Inferior parietal cortex (tissue), 1 donor: Measurements from ENCODE around the gene OR2T27.
"Not testable (repeated sequence)": the region's sequence is repeated elsewhere in the genome, so short reads cannot be mapped to it uniquely, and the experiment has no call there.

ENCODE experiments used
- DNase-seq: peaks from one replicate; pipeline ENCODE4 v3.0.0-alpha.2; 2016; ENCODE audit errors: extremely low spot score

The OR2T27 gene

DNA sequence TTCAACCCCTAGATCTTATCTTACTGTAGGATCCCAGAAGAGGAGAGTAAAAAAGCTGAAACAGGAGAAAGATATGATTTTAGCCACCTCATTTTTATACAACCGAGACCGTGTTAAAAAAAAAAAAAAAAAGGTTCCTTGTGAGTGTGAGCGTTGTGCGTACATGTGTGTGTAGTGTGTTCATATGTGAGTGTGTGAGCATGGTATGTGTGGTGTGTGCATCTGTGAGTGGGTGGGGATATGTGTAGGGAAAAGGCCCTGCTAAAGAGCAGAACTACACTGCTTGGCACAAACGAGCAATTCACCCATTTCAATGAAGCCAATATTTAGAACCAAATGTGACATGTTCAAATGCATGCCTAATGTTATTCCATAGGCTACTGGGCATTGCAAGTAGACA lies 13.7 kb downstream of the OR2T27 start:
- not testable (repeated sequence) for DNase-seq

GRCh38 chr1:248640906-248641305 lies 14.4 kb downstream of the OR2T27 start:
- not testable (repeated sequence) for DNase-seq

GRCh38 chr1:248639652-248640051 lies 15.7 kb downstream of the OR2T27 start:
- DNase-seq: not testable (repeated sequence)

DNA sequence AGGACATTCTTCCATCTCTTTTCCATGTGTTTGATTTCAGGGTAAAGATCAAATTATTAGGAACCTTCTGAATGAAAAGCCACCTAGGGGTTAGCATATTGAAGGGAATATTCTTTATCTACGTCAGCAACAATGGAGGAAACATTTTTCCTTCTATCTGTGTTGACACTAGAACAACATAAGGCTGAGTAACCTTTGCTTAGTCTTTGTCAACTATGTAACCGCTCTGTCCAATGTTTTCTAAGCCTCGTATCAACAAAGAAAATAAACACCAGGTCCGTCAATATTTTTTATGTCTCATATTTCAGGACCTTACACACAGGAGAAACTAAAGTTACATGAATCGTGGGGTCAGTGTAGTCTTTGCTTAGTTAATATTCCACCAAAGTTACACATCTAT lies 18.7 kb downstream of the OR2T27 start:
- not testable (repeated sequence) for DNase-seq

DNA sequence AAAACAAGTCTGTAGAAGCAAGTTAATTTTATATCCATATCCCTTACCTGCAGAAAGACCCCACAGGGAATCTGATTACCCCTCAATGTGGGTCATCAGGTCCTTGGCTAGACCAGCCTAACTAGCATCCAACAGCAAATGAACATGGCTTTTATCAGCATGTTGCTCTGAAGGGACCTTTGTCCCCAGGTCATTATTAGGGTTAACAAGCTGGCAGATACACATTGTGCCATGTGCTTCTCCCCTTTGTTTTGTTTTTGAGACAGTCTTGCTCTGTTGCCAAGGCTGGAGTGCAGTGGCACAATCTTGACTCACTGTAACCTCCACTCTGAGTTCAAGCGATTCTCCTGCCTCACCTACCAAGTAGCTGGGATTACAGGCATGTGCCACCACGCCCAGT lies 20.3 kb downstream of the OR2T27 start, which contains the start of gene OR2T11:
Gene OR2T11 (minus strand): TSS at position 101 of the 400 bp plus-strand sequence. CDS start 7,963 bp downstream, outside the sequence.
- not testable (repeated sequence) for DNase-seq

- no peak for DNase-seq
Measured at GRCh38 chr1:248631354-248632008, 23.8 kb downstream of the OR2T27 start.

DNA sequence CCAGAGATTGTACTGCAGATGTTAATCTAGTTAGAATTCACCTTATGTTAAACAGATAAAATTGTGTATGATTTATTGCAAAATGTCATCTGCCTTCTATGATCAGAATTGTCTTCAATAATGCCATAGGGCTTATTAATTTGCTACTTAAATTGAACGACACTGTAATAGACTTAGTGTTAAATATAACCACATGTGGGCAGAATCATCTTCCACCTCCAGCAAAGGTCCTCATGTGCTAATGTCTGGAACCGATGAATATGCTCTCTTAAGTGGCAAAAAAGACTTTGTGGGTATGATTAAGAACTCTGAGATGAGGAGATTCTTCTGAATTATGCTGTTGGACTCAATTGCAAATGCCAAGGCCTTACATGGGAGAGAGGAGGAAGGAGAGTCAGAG lies 24.8 kb downstream of the OR2T27 start:
- no peak for DNase-seq

DNA sequence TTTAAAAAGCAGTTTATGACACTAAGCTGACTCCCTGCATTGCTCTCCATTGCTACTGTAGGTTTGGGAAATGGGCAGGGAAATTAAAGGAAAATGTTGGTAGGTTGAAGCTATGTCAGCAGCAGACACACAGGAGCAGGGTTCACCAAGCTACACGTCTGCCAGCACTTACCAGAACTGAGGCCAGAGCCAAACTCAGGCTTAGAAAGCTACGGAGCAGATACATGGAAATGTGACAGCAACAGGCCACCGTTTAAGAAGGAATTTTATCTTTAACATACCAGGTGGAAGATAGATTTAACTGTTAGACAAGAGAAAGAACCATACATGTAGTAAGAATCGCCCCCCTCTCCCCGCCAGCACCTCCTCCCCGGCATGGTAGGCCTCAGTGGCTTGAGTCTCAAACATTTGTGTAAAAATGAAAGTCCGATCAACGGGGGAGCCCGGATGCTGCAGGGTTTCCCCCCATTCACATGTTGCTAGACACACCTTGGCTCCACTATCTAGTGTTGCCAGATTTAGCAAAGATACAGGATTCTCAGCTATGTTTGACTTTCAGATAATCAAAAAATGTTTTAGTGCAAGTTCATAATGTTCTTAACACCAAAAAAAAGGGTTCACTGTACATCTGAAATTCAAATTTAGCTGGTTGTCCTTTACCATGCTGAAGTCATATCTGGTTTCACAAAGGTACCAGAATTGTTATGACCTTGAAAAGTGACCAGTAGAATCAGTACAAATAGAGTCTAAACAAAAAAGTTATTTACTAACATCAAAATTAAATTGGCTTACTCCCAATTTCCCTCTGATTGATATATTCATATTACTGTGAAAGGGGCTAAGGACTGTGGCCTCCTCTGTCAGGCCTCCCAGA lies 27.1 kb downstream of the OR2T27 start:
- DNase-seq: no peak

- DNase-seq: no peak
Measured at GRCh38 chr1:248625971-248626370, 29.4 kb downstream of the OR2T27 start.

DNA sequence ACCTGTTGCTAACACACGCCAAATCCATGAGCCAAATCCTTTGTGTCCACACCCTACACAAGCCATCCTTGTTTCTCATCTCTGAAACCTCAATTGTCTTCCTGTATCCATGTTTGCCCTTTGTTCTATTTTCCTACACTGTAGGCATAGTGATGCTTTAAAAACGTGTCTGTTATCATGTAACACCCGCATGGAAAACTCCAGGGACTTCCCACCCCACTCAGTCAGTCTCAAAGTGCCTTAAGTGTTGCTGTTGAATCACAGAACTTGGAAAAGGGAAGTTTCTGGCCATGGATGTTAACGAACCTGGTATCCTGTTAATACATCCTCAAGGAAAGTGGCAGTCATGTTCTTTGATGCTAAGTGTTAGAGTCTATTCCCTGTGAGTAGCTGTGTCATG lies 30.2 kb downstream of the OR2T27 start:
- DNase-seq: no peak

DNA sequence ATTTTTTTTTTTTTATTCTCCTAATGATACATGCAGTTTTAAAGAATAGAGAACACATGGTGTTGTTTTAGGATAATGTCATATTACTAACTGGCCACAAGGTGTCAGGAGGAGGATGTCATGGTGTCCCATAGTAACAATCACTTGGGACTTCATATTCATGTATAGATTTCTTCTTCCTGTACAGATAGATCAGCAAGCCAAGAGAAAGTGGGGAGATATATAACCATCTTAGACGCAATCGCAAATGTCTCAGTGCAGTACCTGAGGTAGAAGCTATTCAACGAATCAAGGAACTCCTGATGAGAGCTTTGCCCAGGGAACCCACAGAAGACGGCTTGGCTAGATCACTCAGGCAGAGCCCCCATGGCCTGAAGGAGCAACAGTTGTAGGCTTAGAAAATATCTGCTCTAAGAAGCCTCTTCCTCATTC lies 32.7 kb downstream of the OR2T27 start:
- peak; percentile 41 for DNase-seq

DNA sequence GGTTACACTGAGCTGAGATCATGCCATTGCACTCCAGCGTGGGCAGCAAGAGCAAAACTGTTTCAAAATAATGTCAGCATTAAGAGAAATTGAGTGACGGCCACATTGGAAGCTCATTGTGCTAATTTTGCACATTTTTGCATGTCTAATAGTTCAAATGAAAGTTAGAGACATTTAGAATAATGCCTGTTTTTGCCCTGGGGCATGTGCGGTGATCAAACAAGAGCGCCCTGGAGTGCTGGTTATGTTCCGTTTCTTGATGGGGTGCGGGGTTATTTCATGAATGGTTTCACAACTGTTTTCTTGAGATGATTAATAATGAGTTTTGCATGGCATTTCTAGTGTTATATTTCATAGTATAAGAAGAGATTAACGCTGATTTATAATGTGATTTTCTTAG lies 33.6 kb downstream of the OR2T27 start:
- DNase-seq: no peak

GRCh38 chr1:248618878-248619277 lies 36.5 kb downstream of the OR2T27 start:
- DNase-seq: peak; percentile 68

DNA sequence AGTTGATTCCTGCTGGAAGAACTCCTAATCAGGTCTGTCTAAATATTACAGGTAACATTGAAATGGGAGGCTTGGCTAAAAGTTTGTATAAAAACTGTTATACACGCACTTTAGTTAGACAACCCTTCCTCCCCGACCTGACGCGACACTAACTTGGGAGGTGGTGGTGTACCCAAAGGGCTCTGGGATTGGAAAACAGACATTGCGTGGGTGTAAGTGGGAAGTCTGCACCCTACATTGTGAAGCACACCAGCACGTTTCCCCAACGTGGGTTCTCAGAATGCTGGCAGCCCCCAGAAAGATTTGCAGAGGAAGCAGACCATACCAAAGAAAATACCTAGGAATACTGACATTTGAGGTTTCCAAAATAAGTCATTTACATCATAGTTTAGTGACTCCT lies 37.2 kb downstream of the OR2T27 start:
- no peak for DNase-seq

- DNase-seq: no peak
Measured at GRCh38 chr1:248613742-248614141, 41.6 kb downstream of the OR2T27 start.

GRCh38 chr1:248611883-248612414 lies 43.4 kb downstream of the OR2T27 start:
- DNase-seq: no peak

DNA sequence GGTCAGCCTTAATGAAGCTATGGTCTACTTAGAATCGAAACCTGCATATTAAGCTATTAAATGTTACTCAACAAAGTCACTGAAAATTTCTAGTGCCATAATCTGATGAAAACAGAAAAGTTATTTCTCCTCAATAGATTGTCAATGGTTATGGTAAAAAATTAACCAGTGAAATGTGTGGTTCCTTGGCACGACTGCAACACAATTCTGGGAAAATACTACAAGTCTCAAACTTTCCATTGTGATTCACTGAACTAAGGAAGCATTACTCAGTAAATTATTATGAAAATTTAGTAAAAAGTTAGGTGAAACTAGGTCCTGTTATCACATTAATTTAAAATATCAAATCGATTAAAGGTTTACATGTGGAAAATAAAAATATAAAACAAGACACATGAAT lies 45.0 kb downstream of the OR2T27 start:
- DNase-seq: no peak
